ENCODE measurements around the gene SCTR. TPM values are rescaled to one million over a fixed set of nuclear protein-coding genes. Genes with fewer than 3 reads are reported as not detected.

SCTR gene
- total RNA-seq, 1 experiment from 2014 or later, result not detected

GRCh38 chr2:119487434-119488244, 36.6 kb downstream of the SCTR start:
- Mint-ChIP-seq H3K4me1 (peaks cover 24% of the 10 kb centered on the region), H3K4me3 (no peak overlapping the region), H3K36me3 (no peaks in the 10 kb centered on the region), H3K27ac (no peak overlapping the region), H3K27me3 (ENCODE audit: low read depth) (no peaks in the 10 kb centered on the region), H3K9me3 (no peaks in the 10 kb centered on the region)
- no peak for ATAC-seq
- POLR2A ChIA-PET, result interaction anchor here (0.6 kb wide), 1 partner anchor 165 kb away, joined by 6 read pairs; no protein-coding TSS in a partner anchor
- TF ChIP-seq ZNF121 (CRISPR knock-in tag; IDR thresholded peaks at IDR 0.05), result no peak
- TF ChIP-seq ZNF423 (CRISPR knock-in tag; IDR thresholded peaks at IDR 0.05), result no peak; the same call in 1 of the 2 replicates
- TF ChIP-seq HMGA2 (CRISPR knock-in tag; IDR thresholded peaks at IDR 0.05), result no peak
- no peak for TF ChIP-seq MAX (CRISPR knock-in tag; IDR thresholded peaks at IDR 0.05)
- TF ChIP-seq NR1H2 (CRISPR knock-in tag; IDR thresholded peaks at IDR 0.05), result no peak
- no peak for TF ChIP-seq ZNF232 (CRISPR knock-in tag; IDR thresholded peaks at IDR 0.05)
- DNase-seq (ENCODE audit: low spot score), result no peak
- CTCF ChIA-PET, result interaction anchor here (0.6 to 7.9 kb wide), 12 partner anchors 8 to 172 kb away, joined by 3 to 72 read pairs (median 3); partner anchors contain the start of genes SCTR and TMEM37

GRCh38 chr2:119486886-119487285, 37.4 kb downstream of the SCTR start:
- POLR2A ChIA-PET, result no interaction called here
- no peaks in the 10 kb centered on the region for H3K9me3 Mint-ChIP-seq
- CTCF ChIA-PET, result interaction anchor here (0.6 to 7.9 kb wide), 6 partner anchors 10 to 82 kb away, joined by 3 to 72 read pairs (median 4); partner anchors contain the start of gene TMEM37
- TF ChIP-seq AR (CRISPR knock-in tag; IDR thresholded peaks at IDR 0.05), result no peak
- TF ChIP-seq OVOL2 (CRISPR knock-in tag; IDR thresholded peaks at IDR 0.05; ENCODE audit: borderline replicate concordance), result no peak
- TF ChIP-seq, protein P1, sequence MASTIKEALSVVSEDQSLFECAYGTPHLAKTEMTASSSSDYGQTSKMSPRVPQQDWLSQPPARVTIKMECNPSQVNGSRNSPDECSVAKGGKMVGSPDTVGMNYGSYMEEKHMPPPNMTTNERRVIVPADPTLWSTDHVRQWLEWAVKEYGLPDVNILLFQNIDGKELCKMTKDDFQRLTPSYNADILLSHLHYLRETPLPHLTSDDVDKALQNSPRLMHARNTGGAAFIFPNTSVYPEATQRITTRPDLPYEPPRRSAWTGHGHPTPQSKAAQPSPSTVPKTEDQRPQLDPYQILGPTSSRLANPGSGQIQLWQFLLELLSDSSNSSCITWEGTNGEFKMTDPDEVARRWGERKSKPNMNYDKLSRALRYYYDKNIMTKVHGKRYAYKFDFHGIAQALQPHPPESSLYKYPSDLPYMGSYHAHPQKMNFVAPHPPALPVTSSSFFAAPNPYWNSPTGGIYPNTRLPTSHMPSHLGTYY (CRISPR knock-in tag; IDR thresholded peaks at IDR 0.05), result no peak
- TF ChIP-seq ZNF317 (CRISPR knock-in tag; IDR thresholded peaks at IDR 0.05; ENCODE audit: borderline replicate concordance, low read depth), result no peak
- TF ChIP-seq MLX (CRISPR knock-in tag; IDR thresholded peaks at IDR 0.05), result no peak
- TF ChIP-seq, protein P2, sequence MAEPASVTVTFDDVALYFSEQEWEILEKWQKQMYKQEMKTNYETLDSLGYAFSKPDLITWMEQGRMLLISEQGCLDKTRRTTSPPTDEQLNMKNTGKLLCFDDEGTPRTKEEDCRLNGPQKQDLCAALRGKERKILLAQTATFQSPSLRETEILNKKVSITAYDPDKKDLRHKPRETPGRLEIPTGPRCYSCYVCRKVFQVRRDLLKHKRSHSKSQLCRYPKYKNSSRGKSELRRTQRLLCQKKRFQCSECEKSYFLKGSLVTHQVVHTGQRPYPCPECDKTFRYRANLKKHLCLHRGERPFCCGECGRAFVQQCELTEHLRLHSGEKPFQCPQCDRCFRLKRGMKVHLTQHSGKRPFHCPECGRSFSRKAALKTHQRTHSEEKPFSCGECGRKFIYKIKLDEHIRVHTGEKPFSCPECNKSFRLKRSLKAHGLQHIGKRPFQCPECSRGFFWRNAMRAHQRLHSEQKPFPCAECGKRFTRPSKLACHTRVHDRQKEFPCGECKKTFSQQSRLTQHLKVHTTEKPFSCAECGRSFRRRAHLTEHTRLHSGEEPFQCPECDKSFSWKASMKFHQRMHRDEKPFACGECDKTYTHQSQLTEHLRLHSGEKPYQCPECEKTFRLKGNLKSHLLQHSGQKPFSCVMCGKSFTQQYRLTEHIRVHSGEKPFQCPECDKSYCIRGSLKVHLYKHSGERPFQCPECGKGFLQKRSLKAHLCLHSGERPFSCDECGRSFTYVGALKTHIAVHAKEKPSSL (CRISPR knock-in tag; conservative IDR thresholded peaks at IDR 0.05), result no peak
- TF ChIP-seq FOXP4 (CRISPR knock-in tag; IDR thresholded peaks at IDR 0.05), result no peak
- TF ChIP-seq KAT7 (CRISPR knock-in tag; IDR thresholded peaks at IDR 0.05; ENCODE audit: borderline replicate concordance), result no peak
- no peak for TF ChIP-seq ATF2 (CRISPR knock-in tag; IDR thresholded peaks at IDR 0.05; ENCODE audit: borderline replicate concordance, low read depth)
- no peak for TF ChIP-seq ZNF671 (CRISPR knock-in tag; IDR thresholded peaks at IDR 0.05)
- peaks cover 21% of the 10 kb centered on the region for H3K4me1 Mint-ChIP-seq
- no peak overlapping the region for H3K4me3 Mint-ChIP-seq
- no peak overlapping the region for H3K27ac Mint-ChIP-seq
- DNase-seq (ENCODE audit: low spot score) (no peak), ATAC-seq (no peak)
- H3K27me3 Mint-ChIP-seq (ENCODE audit: low read depth), result no peaks in the 10 kb centered on the region
- H3K36me3 Mint-ChIP-seq, result no peaks in the 10 kb centered on the region
